Ectodermal cell (in vitro differentiated cells): ENCODE data around the gene HEY2.

ENCODE experiments used
- H3K27ac ChIP-seq: 2 replicates; pipeline ENCODE4 v1.7.0; 2013; ENCODE audit warnings: mild to moderate bottlenecking, low read depth, low read length; ENCODE audit not compliant: insufficient read depth, poor library complexity, severe bottlenecking
- H3K27me3 ChIP-seq: 2 replicates; pipeline ENCODE4 v1.7.0; 2013; ENCODE audit warnings: mild to moderate bottlenecking, low read length; ENCODE audit not compliant: insufficient read depth, control insufficient read depth, poor library complexity, severe bottlenecking
- H3K36me3 ChIP-seq: one replicate; pipeline ENCODE4 v1.7.0; 2013; ENCODE audit warnings: low read length; ENCODE audit not compliant: control insufficient read depth, insufficient read depth
- H3K4me1 ChIP-seq: one replicate; pipeline ENCODE4 v1.7.0; 2013; ENCODE audit warnings: low read length; ENCODE audit not compliant: control insufficient read depth, insufficient read depth
- H3K4me3 ChIP-seq: 2 replicates; pipeline ENCODE4 v1.7.0; 2013; ENCODE audit warnings: low read depth, low read length, control low read depth; ENCODE audit not compliant: insufficient read depth
- H3K9me3 ChIP-seq: 2 replicates; pipeline ENCODE4 v1.7.0; 2013; ENCODE audit warnings: mild to moderate bottlenecking, low read length, moderate library complexity; ENCODE audit not compliant: control insufficient read depth
- WGBS, 2 experiments: methylation state at CpG; one replicate each; pipeline ENCODE4 v1.1.7; 2013; ENCODE audit warnings: missing lambda C conversion rate in 2 of 2; 5-methylcytosine and 5-hydroxymethylcytosine counted together

Gene HEY2

DNA sequence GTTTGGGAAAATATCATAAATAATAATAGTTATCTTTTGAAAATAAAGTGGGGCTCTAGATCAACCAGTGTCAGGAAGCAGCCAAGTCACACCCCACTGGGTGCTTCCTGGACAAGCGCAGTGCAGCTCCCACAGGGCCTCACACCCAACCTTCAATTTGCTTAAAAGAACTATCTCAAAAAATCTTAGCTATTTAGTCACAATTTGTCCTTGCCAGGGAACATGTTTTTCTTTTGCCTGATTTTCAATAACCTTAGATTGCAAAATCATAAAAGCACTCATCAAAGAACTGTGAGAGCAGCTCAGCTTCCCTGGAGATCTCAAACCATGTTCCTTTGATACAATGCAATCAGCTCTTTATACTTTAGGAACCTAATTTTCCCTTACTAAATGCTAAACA lies 39.7 kb downstream of the HEY2 start:
- 91 to 100% methylated on average over 1 of the region's 1 CpG for WGBS, 2 experiments
- Histone ChIP-seq H3K36me3 (no peaks in the 10 kb centered on the region), H3K27me3 (peaks cover 8% of the 10 kb centered on the region), H3K9me3 (no peaks in the 10 kb centered on the region), H3K4me3 (no peak overlapping the region), H3K4me1 (peaks cover 8% of the 10 kb centered on the region), H3K27ac (no peak overlapping the region)

DNA sequence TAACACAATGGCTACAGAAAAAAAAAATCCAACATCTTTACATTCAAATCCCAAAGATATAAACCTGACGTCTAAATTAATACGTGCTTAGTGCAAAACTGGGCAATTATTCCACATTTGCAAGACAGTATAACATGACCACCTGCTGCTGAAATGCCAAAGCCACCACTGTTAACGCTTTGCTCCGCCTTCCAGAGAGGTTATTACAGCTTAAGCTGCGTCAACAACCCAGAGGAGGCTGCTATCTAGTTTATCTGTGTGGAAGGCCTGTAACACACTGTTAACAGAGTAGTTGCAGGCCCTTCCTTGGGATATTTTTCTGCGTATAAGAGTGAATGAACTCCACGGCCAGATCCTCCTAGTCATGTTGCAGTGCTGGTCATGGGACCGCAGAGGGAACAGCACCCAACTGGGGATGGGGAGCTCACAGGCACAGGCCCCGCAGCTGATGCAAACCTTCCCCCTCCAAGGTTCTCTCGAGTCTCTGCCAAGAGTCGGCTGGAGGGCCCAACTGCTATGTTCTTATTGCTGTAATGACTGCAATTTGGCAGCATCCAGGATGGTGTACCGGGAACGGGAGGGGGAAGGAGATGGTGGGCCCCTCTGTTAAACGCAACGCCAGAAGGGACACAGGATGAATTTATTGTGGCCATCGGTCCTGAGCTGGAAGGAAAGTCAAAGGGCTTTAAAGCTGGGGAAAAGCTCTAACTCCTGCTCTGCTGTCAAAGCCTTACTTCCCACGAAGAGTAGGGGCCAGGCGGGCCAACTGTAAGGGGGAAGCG lies 40.3 kb downstream of the HEY2 start:
- Histone ChIP-seq H3K4me3 (peak overlapping the region; percentile 80), H3K27me3 (peaks cover 8% of the 10 kb centered on the region), H3K36me3 (no peaks in the 10 kb centered on the region), H3K4me1 (peaks cover 8% of the 10 kb centered on the region), H3K27ac (peak overlapping the region; percentile 2), H3K9me3 (no peaks in the 10 kb centered on the region)
- WGBS, 2 experiments, result 15 to 17% methylated on average over 19 of the region's 19 CpGs

DNA sequence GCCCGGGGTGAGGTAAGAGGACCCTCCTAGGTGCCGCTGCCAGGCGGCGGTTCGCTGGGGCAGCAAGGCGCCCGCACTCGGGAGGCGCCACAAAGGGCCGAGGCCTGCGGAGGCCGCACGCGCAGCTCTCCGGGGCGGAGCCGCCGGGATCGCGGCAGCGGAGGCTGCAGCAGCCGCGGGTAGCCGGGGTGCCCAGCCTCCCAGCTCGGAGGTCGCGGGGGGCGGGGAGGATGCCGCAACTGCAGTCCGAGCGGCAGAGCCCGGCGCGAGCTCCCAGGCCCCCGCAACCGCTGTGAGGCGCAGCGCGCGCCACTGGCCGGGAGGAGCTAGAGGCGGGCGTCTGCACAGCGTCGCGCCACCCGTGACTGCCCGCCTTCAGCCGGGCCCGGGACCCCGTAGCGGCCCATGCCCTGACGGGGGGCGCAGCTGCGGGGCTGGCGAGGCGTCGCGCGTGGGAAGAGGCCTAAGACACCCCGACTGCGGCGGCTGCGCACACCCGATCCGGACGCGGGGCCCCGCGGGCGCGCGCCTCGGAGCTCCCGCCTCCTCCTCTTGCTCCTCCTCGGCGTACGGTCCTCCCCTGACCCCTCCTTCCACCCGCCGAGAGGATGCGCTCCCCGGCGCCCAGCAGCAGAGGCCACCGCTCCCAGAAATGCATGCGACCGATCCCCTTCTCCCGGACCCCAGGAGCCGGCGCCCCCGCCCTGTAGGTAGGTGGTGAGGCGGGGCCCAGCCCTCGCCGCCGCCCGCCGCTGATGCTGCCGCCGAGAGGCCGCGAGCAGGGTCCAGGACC lies 41.1 kb downstream of the HEY2 start, which contains the start of gene NCOA7:
Gene NCOA7, plus strand, starts transcription at position 603 of the 793 bp plus-strand sequence. CDS start 24,395 bp downstream, outside the sequence.
- peak within 1 kb of the TSS; percentile 80 for H3K4me3 ChIP-seq
- 0% methylated on average over 100 of the region's 100 CpGs for WGBS, 2 experiments
- H3K27ac ChIP-seq, result peak within 1 kb of the TSS; percentile 2
- no peaks in the 10 kb centered on the region for H3K36me3 ChIP-seq
- peaks cover 8% of the 10 kb centered on the region for H3K4me1 ChIP-seq
- no peaks in the 10 kb centered on the region for H3K9me3 ChIP-seq
- H3K27me3 ChIP-seq, result peaks cover 8% of the 10 kb centered on the region

DNA sequence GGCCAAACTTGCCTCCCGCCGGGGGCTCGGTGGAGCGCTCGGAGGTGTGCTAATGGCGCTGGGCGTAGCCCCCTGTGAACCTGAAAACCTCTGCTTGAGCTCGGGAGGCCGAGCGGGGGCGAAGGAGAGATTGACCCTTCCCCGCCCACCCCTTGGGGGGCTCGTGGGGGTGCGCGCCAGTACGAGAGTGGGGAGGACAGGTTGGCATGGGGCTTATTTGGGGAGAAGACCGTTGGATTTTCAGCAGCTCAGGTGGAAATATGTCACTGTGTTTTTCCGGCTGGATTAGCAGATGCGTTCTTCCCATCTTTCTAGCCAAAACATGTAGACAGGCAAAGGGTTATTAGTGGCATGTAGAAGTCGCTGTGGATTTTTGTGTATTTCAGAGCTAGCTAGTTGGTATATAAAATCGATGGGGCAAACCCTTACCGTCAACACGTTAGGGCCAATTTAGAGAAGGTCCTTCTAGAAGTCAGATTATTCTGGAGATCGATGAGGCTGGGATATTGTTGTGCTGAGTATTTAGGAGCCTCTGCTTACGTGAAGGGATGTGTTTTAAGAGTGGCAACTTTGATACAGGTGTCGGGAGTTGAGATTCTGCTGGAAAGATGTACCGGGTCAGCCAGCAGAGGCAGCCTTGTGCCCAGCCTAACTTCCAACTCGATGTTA lies 41.9 kb downstream of the HEY2 start:
- Histone ChIP-seq H3K4me3 (peak overlapping the region; percentile 80), H3K4me1 (peaks cover 8% of the 10 kb centered on the region), H3K9me3 (no peaks in the 10 kb centered on the region), H3K27me3 (peaks cover 8% of the 10 kb centered on the region), H3K36me3 (no peaks in the 10 kb centered on the region), H3K27ac (no peak overlapping the region)
- WGBS, 2 experiments, result 1% methylated on average over 28 of the region's 28 CpGs

DNA sequence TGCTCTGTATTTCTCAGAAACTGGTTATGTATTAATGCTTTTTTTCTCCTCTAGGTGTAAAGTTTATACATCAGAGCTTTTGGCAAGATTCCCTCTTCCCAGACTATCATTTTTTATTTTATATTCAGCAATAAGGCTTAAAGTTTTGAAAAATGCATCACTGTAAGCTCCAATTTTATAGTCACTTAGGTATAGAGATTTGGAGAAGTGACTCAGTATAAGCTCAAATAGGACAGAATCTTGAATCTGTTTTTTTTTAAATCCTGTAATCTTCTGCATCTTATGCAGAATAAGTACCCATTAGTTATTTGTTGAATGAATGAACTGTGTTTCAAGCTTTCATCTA lies 42.4 kb downstream of the HEY2 start:
- Histone ChIP-seq H3K36me3 (no peaks in the 10 kb centered on the region), H3K27ac (no peak overlapping the region), H3K27me3 (peaks cover 8% of the 10 kb centered on the region), H3K9me3 (no peaks in the 10 kb centered on the region), H3K4me3 (peak overlapping the region; percentile 80), H3K4me1 (peaks cover 8% of the 10 kb centered on the region)

DNA sequence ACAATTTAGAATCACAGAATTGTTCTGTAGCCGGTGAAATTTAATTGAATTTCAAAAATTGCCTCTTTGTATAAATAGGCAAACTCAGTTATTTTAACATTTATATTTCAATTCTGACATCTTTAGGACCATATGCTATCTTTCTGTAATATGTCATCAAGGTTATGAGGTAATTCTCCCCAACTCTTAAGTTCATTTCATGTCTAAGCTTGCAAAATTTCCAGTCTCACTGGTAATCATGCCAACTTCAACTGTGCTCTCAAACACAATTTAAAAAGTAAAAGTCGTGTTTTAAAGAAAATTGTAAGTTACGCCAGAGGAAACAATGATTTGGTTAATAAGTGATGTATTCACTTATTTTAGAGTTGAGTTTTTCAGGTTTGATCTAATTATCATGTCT lies 42.7 kb downstream of the HEY2 start:
- Histone ChIP-seq H3K4me1 (peaks cover 8% of the 10 kb centered on the region), H3K4me3 (no peak overlapping the region), H3K27me3 (peaks cover 8% of the 10 kb centered on the region), H3K36me3 (no peaks in the 10 kb centered on the region), H3K9me3 (no peaks in the 10 kb centered on the region), H3K27ac (no peak overlapping the region)
- WGBS, 2 experiments, result 68 to 88% methylated on average over 2 to 3 of the region's 3 CpGs

DNA sequence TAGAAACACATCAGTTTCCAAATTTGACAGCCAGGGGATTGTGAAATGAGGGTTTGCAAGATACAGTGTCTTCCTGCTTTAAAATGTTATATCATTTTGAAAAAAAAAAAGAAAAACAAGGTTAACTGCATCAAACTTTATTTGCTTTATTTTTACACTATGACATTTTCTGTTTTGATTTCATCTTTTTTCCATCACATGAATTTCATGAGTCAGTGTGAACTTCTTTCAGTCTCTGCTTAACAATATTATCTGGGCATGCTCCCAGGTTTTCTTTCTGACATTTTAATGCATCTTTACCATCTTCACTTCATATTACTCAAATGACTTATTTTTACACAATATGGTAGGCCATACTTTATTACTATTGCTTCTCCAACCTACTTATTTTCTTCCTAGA lies 43.2 kb downstream of the HEY2 start:
- Histone ChIP-seq H3K9me3 (no peaks in the 10 kb centered on the region), H3K27ac (no peak overlapping the region), H3K4me1 (peaks cover 8% of the 10 kb centered on the region), H3K36me3 (no peaks in the 10 kb centered on the region), H3K4me3 (no peak overlapping the region), H3K27me3 (peaks cover 8% of the 10 kb centered on the region)

DNA sequence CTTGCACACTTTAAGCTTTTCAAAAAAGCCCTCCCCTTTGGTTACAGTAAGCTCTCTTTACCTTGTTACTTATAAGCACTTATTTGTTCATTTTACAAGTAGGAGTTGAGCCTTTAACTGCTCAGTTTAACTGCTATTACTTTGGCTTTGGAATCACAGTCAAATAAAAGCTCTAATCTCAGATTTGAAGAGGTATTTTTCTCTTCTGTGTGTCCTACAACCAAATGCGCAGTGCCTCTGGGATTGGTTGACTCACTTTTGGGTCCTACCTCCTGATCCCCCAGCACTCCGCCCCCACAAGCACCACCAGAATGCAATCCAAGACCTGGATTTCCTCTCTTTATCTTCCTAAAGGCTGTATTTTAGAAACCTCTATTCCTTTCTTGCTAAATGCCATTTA lies 43.8 kb downstream of the HEY2 start:
- Histone ChIP-seq H3K4me1 (peaks cover 8% of the 10 kb centered on the region), H3K36me3 (no peaks in the 10 kb centered on the region), H3K27me3 (peaks cover 8% of the 10 kb centered on the region), H3K27ac (no peak overlapping the region), H3K9me3 (no peaks in the 10 kb centered on the region), H3K4me3 (no peak overlapping the region)
- 83 to 84% methylated on average over 2 of the region's 2 CpGs for WGBS, 2 experiments

DNA sequence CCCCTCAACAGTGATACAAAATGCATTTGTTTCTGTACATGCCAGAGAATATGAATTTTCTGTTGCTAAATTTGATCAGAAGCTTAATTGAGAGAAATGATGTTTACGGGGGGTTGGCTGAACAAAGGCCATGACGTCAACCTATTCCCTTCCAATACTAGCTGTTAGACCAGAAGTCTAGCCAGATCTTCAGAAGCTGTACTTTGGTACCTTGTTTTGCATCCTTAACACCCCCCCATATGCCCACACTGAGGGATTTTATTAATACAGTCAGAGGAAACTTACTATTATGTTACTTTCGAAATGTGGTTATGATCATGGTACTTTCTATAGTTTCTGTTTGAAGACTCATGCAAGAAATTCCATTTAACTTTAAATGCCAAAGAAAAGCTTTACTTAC lies 44.4 kb downstream of the HEY2 start:
- whole genome bisulfite sequencing, 2 experiments, result 80 to 93% methylated on average over 2 of the region's 3 CpGs
- H3K4me3 ChIP-seq, result no peak overlapping the region
- no peaks in the 10 kb centered on the region for H3K36me3 ChIP-seq
- H3K27ac ChIP-seq, result no peak overlapping the region
- H3K27me3 ChIP-seq, result peaks cover 8% of the 10 kb centered on the region
- H3K9me3 ChIP-seq, result no peaks in the 10 kb centered on the region
- peaks cover 8% of the 10 kb centered on the region for H3K4me1 ChIP-seq
